Activated CD8-positive, alpha-beta memory T cell treated with anti-CD3 and anti-CD28 coated beads, Interleukin-2, amount 50 U/mL, for 24 hours (primary cell): Measurements from ENCODE around the gene MAT1A.
"Not testable (repeated sequence)": the region's sequence is repeated elsewhere in the genome, so short reads cannot be mapped to it uniquely, and the experiment has no call there.

Experiments
- DNase-seq: peaks from one replicate; pipeline ENCODE4 v3.0.0-alpha.2; 2020; ENCODE audit errors: extremely low read depth

The MAT1A gene

GRCh38 chr10:80223031-80223419, 66.4 kb downstream of the MAT1A start:
- not testable (repeated sequence) for DNase-seq
